H1 (cell line): Measurements from ENCODE around the gene CMTM3. TPM values are rescaled to one million over a fixed set of nuclear protein-coding genes. Genes with fewer than 3 reads are reported as not detected.

ENCODE experiments used
- EZH2 ChIP-seq: fragments of 200-600 bp; sonication (generic); IDR thresholded peaks from 2 replicates; pipeline ENCODE4 v1.7.1; 2012; ENCODE audit warnings: low read depth, mild to moderate bottlenecking, moderate library complexity, low read length, inconsistent platforms; ENCODE audit not compliant: severe bottlenecking
- KDM1A ChIP-seq: fragments of 200-600, 300-600 bp; sonication (generic); IDR thresholded peaks from 2 replicates; pipeline ENCODE4 v1.7.1; 2016; ENCODE audit warnings: mild to moderate bottlenecking, low read length, borderline replicate concordance
- MAFK ChIP-seq: IDR thresholded peaks from 2 replicates; pipeline ENCODE4 v1.6.1; 2012; ENCODE audit warnings: low read depth, mild to moderate bottlenecking, improper control_type of control experiment, low read length
- POLR2A ChIP-seq, 2 experiments: IDR thresholded peaks; 1 replicate in 1 of 2; 2 replicates in 1 of 2; pipeline ENCODE4 v1.6.1; 2011; ENCODE audit warnings: low read depth in 2 of 2, low read length in 2 of 2, mild to moderate bottlenecking in 2 of 2; ENCODE audit errors: control extremely low read depth in 1 of 2
- polyA plus RNA-seq, 7 experiments: library from polyadenylated mRNA; depleted of rRNA in 3 of 7; stranded (reverse) in 5 of 7; unstranded in 2 of 7; fragments of >200 nt in 5 of 7; fragments of 200-250 nt in 2 of 7; gene quantifications; 1 replicate in 5 of 7; 2 replicates in 1 of 7; 4 replicates in 1 of 7; pipeline versions ENCODE4 v1.2.1 to v1.2.3, GENCODE V29; 2011 to 2013; ENCODE audit warnings: missing spikeins in 2 of 7, mixed read lengths in 2 of 7
- total RNA-seq: library from RNA; stranded (reverse); fragmentation: NEBNext Ultra II Directional; extraction: Animal tissue kit (Norgen Biotek cat#: 25700); gene quantifications from 2 replicates; pipeline ENCODE4 v1.2.1, GENCODE V29; 2021
- TF ChIP-seq, protein P1 (sequence below): IDR thresholded peaks from 2 replicates; pipeline ENCODE4 v1.6.1; 2011; ENCODE audit warnings: low read length, improper control_type of control experiment

Gene CMTM3
- total and polyA plus RNA-seq, 2 of the 8 experiments (the other 6 are each of a cell fraction or from before 2014, with no cell fraction given) = 24.7 to 24.8 TPM

DNA sequence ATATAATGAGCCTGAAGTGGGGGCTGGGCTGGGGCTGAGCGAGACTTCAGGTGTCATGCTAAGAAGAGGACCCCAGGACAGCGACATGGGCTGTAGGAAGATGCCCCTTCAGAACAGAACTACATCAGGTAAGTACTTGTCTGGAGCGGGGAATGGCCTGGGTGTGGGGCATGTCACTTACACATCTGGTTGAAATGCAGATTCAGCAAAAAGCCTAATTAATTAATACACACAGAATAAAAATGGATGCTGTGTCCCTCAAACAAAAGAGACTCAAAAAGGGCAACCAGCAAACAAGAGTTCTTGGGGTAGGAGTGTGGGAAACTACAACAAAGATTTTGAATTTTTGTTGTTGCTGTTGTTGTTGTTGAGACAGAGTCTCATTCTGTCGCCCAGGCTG is 13.5 kb upstream of the CMTM3 start (continued):
- TF ChIP-seq EZH2 (no peak), POLR2A (IDR thresholded peaks at IDR 0.05; ENCODE audit: control extremely low read depth in 1 of 2, low read depth in 2 of 2, low read length in 2 of 2) (no peak), MAFK (no peak), KDM1A (no peak)
- TF ChIP-seq, protein P1, sequence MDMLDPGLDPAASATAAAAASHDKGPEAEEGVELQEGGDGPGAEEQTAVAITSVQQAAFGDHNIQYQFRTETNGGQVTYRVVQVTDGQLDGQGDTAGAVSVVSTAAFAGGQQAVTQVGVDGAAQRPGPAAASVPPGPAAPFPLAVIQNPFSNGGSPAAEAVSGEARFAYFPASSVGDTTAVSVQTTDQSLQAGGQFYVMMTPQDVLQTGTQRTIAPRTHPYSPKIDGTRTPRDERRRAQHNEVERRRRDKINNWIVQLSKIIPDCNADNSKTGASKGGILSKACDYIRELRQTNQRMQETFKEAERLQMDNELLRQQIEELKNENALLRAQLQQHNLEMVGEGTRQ = no peak
